ENCODE results near the gene GNAT1. TPM values are rescaled to one million over a fixed set of nuclear protein-coding genes. Genes with fewer than 3 reads are reported as not detected.
"Not testable (repeated sequence)": the region's sequence is repeated elsewhere in the genome, so short reads cannot be mapped to it uniquely, and the experiment has no call there.

The GNAT1 gene
- total RNA-seq, 2 experiments from 2014 or later: not detected

DNA sequence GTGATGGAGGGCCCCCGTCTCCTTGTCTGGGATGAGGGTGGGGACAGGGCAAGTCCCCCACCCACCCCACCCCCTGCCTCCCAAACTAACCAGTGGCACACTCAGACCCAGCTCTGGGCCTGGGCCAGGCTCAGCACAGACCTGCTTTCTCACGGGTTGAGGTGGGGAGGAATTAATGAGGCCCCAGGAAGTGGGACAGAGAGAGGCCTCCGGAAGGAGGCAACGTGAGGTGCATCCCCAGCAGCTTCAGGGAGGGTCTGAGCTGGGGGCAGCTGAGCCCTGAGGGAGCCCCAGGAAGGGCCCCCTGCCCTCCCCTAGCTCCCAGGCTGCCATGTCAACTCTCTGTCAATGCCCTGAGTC, 29.6 kb downstream of the GNAT1 start:
- H3K36me3 Mint-ChIP-seq (ENCODE audit: low read depth): no peaks in the 10 kb centered on the region
- H3K4me1 Mint-ChIP-seq (ENCODE audit: low read depth): peaks cover 2% of the 10 kb centered on the region
- H3K27me3 Mint-ChIP-seq (ENCODE audit: low read depth): no peaks in the 10 kb centered on the region
- CTCF ChIA-PET: interaction anchor here (0.7 to 2.7 kb wide), 4 partner anchors 26 to 101 kb away, joined by 4 to 22 read pairs (median 4); no protein-coding TSS in a partner anchor
- no peaks in the 10 kb centered on the region for H3K9me3 Mint-ChIP-seq
- H3K27ac Mint-ChIP-seq: no peak overlapping the region
- no peak for DNase-seq
- H3K4me3 Mint-ChIP-seq: no peak overlapping the region
- intact Hi-C loops (cut with micrococcal nuclease): no loop called here

DNA sequence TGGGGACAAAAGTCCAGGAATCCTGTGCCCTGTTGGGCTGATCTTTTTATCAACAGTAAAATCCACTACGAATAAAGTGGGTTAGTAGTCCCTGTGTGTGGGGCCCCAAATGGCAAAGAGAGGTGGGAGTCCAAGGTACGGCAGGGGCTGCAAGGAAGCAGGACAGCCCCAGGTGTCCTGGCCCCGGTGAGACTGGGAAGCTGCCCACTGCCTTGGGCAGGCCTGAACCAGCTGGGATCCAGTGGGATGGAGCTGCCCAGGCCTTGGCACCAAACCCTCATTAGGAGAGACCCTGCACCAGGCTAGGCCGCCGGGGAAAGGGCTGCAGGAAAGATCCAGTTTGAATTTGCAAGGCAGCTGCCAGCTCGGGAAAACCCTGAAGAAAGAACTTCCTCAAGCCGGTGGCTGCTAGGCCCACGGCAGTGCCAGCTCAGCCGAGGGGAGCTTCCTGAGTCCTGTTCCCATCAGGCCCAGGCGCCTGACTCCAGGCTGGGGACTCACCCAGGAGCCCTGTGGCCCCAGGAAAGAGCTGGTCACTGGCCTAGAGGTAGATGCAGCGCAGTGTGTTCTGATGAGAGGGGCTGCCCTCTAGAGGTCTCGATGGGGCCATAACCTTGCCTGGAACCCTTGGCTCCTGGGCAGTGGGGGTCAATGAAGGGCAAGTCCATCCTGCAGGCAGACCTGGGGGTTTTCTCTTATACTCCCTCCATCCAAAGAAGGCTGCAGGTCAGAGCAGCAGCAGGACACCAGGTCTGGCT, 30.2 kb downstream of the GNAT1 start:
- no peaks in the 10 kb centered on the region for H3K9me3 Mint-ChIP-seq
- peaks cover 6% of the 10 kb centered on the region for H3K4me1 Mint-ChIP-seq (ENCODE audit: low read depth)
- H3K4me3 Mint-ChIP-seq: no peak overlapping the region
- H3K27ac Mint-ChIP-seq: no peak overlapping the region
- H3K27me3 Mint-ChIP-seq (ENCODE audit: low read depth): no peaks in the 10 kb centered on the region
- intact Hi-C loops (cut with micrococcal nuclease): no loop called here
- DNase-seq: no peak
- H3K36me3 Mint-ChIP-seq (ENCODE audit: low read depth): no peaks in the 10 kb centered on the region
- CTCF ChIA-PET: interaction anchor here (0.7 to 2.7 kb wide), 5 partner anchors 25 to 101 kb away, joined by 4 to 22 read pairs (median 5); no protein-coding TSS in a partner anchor

DNA sequence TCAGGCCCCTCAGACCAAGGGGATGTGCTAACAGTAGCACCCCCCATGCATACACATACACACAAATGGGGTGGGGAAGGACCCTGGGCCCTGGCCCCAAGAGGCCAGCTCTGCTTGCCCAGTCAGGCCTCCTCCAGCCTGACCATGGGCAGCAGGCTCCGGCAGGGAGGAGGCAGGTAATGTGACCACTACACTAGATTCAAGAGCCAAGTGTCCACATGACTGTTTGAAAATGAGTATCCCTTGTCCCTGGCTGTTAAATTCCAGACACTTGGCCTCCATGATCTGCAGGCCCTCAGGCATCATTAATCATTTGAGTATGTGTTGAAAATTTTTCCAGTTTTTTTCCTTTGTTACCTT, 30.7 kb downstream of the GNAT1 start:
- no peaks in the 10 kb centered on the region for H3K27me3 Mint-ChIP-seq (ENCODE audit: low read depth)
- H3K4me3 Mint-ChIP-seq: no peak overlapping the region
- H3K9me3 Mint-ChIP-seq: no peaks in the 10 kb centered on the region
- DNase-seq: no peak
- H3K36me3 Mint-ChIP-seq (ENCODE audit: low read depth): no peaks in the 10 kb centered on the region
- no peak overlapping the region for H3K27ac Mint-ChIP-seq
- H3K4me1 Mint-ChIP-seq (ENCODE audit: low read depth): peaks cover 10% of the 10 kb centered on the region
- intact Hi-C loops (cut with micrococcal nuclease): no loop called here
- CTCF ChIA-PET: interaction anchor here (1.6 to 2.7 kb wide), 3 partner anchors 25 to 30 kb away, joined by 5 to 22 read pairs (median 7); no protein-coding TSS in a partner anchor

DNA sequence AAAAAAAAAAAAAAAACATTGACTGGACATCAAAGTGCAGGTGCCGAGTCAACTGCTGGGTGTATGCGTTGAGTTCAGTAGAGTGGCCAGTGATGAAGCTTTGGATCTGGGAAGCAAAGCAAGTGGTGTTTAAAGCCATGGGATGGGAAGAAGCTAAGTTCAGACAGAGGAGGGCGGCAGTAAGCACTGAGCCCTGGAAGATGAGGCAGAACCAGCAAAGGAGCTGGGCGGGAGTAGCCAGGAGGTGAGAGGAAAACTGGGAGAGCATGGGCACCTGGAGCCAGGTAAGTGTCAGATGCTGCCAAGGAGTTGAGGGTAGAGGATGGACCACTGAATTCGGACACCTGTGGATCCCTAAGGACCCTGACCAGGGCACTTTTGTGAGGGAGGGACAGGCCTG, 33.2 kb downstream of the GNAT1 start:
- Mint-ChIP-seq H3K4me1 (ENCODE audit: low read depth) (peaks cover 18% of the 10 kb centered on the region), H3K27me3 (ENCODE audit: low read depth) (no peaks in the 10 kb centered on the region), H3K36me3 (ENCODE audit: low read depth) (no peaks in the 10 kb centered on the region), H3K27ac (no peak overlapping the region), H3K4me3 (no peak overlapping the region), H3K9me3 (no peaks in the 10 kb centered on the region)
- CTCF ChIA-PET: interaction anchor here (1.0 to 8.2 kb wide), 12 partner anchors 14 to 104 kb away, joined by 3 to 151 read pairs (median 9); partner anchors contain the start of gene GNAT1
- intact Hi-C loops (cut with micrococcal nuclease): no loop called here
- no peak for DNase-seq

DNA sequence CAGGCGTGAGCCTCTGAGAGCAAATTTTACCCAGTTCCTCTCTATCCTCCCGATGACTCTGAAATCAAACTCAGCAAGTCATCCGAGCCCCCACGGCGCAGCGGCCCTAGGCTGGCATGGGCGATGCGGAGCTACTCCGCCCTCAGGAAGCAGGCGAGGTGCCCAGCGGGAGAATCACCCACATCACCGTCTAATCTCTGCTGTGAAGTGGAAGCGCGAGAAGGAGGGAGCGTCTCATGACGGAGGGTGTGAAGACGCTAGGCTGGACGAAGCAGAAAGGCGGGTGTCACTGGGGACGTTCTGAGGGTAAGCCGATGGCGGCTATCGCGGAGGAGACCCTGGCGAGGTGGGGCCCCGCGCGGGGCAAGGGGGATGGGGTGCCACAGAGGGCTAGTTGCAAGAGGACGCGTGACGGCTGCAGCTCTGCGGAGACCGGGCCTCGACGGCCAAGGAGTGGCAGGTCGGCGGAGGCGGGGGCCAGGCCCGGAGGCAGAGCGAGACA, 35.5 kb downstream of the GNAT1 start:
- H3K36me3 Mint-ChIP-seq (ENCODE audit: low read depth): no peaks in the 10 kb centered on the region
- CTCF ChIA-PET: interaction anchor here (0.6 to 8.2 kb wide), 21 partner anchors 9 to 959 kb away, joined by 3 to 151 read pairs (median 5); partner anchors contain the start of genes GNAI2, GNAT1, IFRD2 and LSMEM2
- peak; percentile 67 for DNase-seq
- no peaks in the 10 kb centered on the region for H3K9me3 Mint-ChIP-seq
- no peaks in the 10 kb centered on the region for H3K27me3 Mint-ChIP-seq (ENCODE audit: low read depth)
- H3K27ac Mint-ChIP-seq: peak overlapping the region; percentile 80
- H3K4me1 Mint-ChIP-seq (ENCODE audit: low read depth): peaks cover 18% of the 10 kb centered on the region
- intact Hi-C loops (cut with micrococcal nuclease): loop anchor here (1.0 kb wide), 9 partner anchors 8 to 688 kb away; partner anchors contain the start of gene IFRD2
- peak overlapping the region; percentile 96 for H3K4me3 Mint-ChIP-seq

DNA sequence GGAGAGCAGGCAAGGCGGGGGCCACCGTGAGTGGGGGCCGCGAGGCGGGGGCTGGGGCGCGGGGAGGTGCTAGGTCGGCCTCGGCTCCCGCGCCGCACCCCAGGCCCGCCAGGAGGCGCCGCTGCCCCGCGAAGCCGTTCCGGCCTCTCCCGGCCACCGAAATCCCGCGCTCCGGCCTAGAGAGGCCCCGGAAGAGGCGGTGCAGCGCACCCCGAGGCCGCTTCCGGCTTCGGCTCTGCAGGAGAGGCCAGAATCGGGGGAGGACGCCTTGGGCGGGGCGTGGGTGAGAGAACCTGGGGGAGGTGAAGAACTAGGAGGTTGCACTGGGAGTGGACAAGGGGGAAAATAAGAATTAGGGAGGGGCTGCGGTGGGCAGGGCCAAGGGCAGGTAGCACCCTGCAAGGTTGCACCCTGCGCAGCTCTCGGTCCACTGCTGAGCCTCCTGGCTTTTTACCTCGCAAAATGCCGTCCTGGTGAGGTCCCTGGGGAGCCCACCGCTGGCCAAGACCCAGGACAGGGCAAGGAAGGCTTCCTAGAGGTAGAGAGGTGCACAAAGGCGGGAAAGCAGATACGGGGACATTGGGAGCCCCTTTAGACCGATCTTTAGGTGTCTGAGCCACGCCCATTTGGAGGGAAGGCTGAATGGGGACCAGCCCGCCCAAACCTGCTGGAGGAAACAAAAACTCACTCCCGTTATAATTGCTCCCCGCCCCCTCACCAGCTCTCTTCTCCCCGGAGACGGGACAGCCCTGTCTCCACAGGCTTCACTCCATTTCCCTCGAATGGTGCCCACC, 36.2 kb downstream of the GNAT1 start:
- H3K36me3 Mint-ChIP-seq (ENCODE audit: low read depth): no peaks in the 10 kb centered on the region
- no peaks in the 10 kb centered on the region for H3K27me3 Mint-ChIP-seq (ENCODE audit: low read depth)
- H3K4me3 Mint-ChIP-seq: peak overlapping the region; percentile 96
- peak overlapping the region; percentile 91 for H3K27ac Mint-ChIP-seq
- DNase-seq: peak; percentile 92
- intact Hi-C loops (cut with micrococcal nuclease): loop anchor here (1.0 kb wide), 5 partner anchors 8 to 65 kb away; partner anchors contain the start of gene IFRD2
- no peaks in the 10 kb centered on the region for H3K9me3 Mint-ChIP-seq
- peaks cover 18% of the 10 kb centered on the region for H3K4me1 Mint-ChIP-seq (ENCODE audit: low read depth)
- CTCF ChIA-PET: interaction anchor here (0.6 to 8.2 kb wide), 18 partner anchors 10 to 75 kb away, joined by 3 to 151 read pairs (median 4); partner anchors contain the start of genes GNAI2, GNAT1, HYAL1 and HYAL3

DNA sequence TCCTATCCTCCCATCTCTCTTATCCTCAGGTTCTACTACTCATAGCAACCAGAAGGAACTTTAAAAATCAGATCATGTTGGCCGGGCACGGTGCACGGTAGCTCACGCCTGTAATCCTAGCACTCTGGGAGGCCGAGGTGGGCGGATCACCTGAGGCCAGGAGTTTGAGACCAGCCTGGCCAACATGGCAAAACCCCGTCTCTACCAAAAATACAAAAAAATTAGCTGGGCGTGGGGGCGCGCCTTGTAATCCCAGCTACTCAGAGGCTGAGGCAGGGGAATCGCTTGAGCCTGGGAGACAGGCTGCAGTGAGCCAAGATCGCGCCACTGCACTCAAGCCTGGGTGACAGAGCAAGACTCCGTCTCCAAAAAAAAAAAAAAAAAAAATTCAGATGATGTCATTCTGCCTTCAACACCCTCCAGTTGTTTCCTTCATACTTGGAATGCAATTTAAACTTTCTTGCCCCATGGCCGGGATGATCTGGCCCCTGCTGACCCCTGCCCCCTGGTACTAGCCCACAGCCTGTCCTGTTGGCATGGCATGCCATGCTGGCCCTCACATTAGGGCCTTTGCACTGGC, 36.9 kb downstream of the GNAT1 start:
- H3K9me3 Mint-ChIP-seq; intact Hi-C loops (cut with micrococcal nuclease); H3K27me3 Mint-ChIP-seq (ENCODE audit: low read depth); H3K36me3 Mint-ChIP-seq (ENCODE audit: low read depth); DNase-seq: not testable (repeated sequence)
- peaks cover 18% of the 10 kb centered on the region for H3K4me1 Mint-ChIP-seq (ENCODE audit: low read depth)
- H3K4me3 Mint-ChIP-seq: peak overlapping the region; percentile 96
- peak overlapping the region; percentile 91 for H3K27ac Mint-ChIP-seq
- CTCF ChIA-PET: interaction anchor here (0.7 to 8.2 kb wide), 15 partner anchors 10 to 75 kb away, joined by 3 to 151 read pairs (median 4); partner anchors contain the start of genes GNAI2, GNAT1, HYAL1 and HYAL3

DNA sequence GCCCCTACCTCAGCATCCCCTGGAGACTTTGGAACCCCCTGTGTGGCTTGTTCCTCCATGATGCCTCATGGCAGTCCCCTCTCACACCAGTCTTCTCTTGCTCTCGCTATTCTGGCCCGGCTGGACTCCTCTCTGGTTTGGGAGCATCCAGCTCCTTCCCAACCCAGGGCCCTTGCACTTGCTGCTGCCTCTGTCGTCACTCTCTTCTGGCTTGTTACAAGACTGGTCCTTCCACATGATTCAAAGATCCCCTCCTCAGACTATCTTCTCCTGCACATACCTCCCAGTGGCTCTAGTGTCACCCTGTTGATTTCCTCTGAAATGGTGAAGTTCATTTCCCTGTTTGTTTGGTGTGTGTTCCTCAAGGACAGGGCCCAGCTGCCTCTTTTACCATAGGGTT, 38.1 kb downstream of the GNAT1 start:
- no peak overlapping the region for H3K27ac Mint-ChIP-seq
- CTCF ChIA-PET: interaction anchor here (0.8 to 8.2 kb wide), 9 partner anchors 13 to 70 kb away, joined by 3 to 151 read pairs (median 4); partner anchors contain the start of genes GNAT1, HYAL3 and NAA80
- H3K27me3 Mint-ChIP-seq (ENCODE audit: low read depth): no peaks in the 10 kb centered on the region
- H3K4me1 Mint-ChIP-seq (ENCODE audit: low read depth): peaks cover 18% of the 10 kb centered on the region
- no peak for DNase-seq
- H3K4me3 Mint-ChIP-seq: no peak overlapping the region
- H3K36me3 Mint-ChIP-seq (ENCODE audit: low read depth): no peaks in the 10 kb centered on the region
- intact Hi-C loops (cut with micrococcal nuclease): no loop called here
- no peaks in the 10 kb centered on the region for H3K9me3 Mint-ChIP-seq

DNA sequence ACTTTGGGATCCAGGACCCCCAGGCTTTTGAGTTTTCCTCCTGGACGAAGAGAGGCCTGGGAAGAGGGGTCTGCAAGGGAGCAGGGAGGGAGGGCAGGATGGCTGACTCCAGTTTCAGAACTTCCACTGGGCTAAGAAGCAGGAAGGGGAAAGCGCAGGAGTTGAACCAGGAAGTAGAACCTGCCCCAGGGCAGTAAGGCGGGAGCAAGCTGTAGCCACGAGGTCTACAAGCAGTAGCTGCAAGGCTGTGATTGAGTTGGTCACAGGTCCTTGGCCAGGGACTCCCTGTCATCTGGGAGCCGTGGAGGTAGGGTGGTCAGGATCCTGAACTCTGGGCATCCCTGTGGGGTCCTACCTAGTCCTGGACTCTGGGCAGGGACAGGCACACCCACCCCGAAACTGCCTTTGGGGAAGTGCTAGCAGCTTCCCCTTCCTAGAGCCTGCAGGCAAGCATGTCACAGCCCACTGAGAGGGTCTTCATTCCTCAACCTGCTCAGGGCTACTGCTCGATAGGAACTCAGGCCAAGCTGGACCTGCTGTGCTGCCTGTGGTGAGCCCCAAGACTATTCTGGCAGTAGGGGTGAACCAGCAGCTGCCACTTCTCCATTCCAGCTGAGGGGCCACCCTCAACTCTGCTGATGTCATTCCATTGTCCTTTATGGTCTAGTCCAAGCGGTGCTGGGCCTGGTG, 38.8 kb downstream of the GNAT1 start:
- CTCF ChIA-PET: interaction anchor here (0.7 to 8.2 kb wide), 6 partner anchors 13 to 61 kb away, joined by 3 to 151 read pairs (median 4); partner anchors contain the start of gene GNAT1
- intact Hi-C loops (cut with micrococcal nuclease): loop anchor here (10.0 kb wide), 1 partner anchor 1755 kb away; no protein-coding TSS in a partner anchor
- no peak overlapping the region for H3K27ac Mint-ChIP-seq
- H3K4me3 Mint-ChIP-seq: no peak overlapping the region
- peaks cover 19% of the 10 kb centered on the region for H3K4me1 Mint-ChIP-seq (ENCODE audit: low read depth)
- DNase-seq: no peak
- no peaks in the 10 kb centered on the region for H3K27me3 Mint-ChIP-seq (ENCODE audit: low read depth)
- H3K36me3 Mint-ChIP-seq (ENCODE audit: low read depth): no peaks in the 10 kb centered on the region
- H3K9me3 Mint-ChIP-seq: no peaks in the 10 kb centered on the region

DNA sequence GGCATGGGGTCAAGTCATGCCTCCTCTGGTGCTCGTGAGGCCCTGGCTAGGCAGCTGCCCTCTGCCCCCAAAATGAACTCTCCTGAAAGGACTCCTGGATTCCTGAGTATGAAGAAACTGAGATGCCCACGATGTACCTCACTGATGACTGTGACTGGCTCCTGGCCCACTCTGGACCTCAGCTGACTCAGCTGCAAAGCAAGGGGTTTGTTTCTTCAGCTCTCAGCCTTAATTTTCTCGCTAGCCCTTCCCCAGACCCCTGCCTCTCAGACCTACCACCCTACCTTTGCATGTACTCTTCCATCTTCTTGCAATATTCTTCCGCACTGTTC, 39.4 kb downstream of the GNAT1 start:
- Mint-ChIP-seq H3K9me3 (no peaks in the 10 kb centered on the region), H3K27me3 (ENCODE audit: low read depth) (no peaks in the 10 kb centered on the region), H3K4me1 (ENCODE audit: low read depth) (peaks cover 23% of the 10 kb centered on the region), H3K36me3 (ENCODE audit: low read depth) (no peaks in the 10 kb centered on the region), H3K4me3 (no peak overlapping the region), H3K27ac (no peak overlapping the region)
- intact Hi-C loops (cut with micrococcal nuclease): loop anchor here (10.0 kb wide), 1 partner anchor 1756 kb away; no protein-coding TSS in a partner anchor
- DNase-seq: no peak
- CTCF ChIA-PET: interaction anchor here (0.6 to 8.2 kb wide), 6 partner anchors 12 to 91 kb away, joined by 3 to 151 read pairs (median 4); partner anchors contain the start of gene GNAT1

DNA sequence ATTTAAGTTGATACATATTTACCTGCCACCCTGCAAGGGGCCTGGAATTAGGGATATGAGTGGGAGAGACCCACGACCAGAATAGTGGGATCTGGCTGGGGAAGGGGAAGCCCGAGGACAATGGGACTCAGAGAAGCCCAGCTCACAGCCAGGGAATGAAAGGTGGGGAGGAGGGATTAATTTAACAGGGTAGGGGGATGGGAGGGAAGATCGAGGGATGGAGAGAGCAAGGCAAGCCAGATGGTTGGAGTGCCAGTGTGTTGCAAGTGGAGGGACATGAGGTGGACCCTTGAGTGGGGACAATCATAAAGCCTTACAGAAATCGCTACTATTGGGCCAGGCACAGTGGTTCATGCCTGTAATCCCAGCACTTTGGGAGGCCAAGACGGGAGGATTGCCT, 40.2 kb downstream of the GNAT1 start:
- Mint-ChIP-seq H3K27me3 (ENCODE audit: low read depth) (no peaks in the 10 kb centered on the region), H3K4me3 (no peak overlapping the region)
- intact Hi-C loops (cut with micrococcal nuclease): loop anchor here (10.0 kb wide), 1 partner anchor 1757 kb away; no protein-coding TSS in a partner anchor

More for the DNA sequence above, 40.2 kb downstream of the GNAT1 start:
- no peaks in the 10 kb centered on the region for H3K9me3 Mint-ChIP-seq
- peaks cover 17% of the 10 kb centered on the region for H3K4me1 Mint-ChIP-seq (ENCODE audit: low read depth)
- peaks cover 2% of the 10 kb centered on the region for H3K36me3 Mint-ChIP-seq (ENCODE audit: low read depth)
- no peak for DNase-seq
- H3K27ac Mint-ChIP-seq: no peak overlapping the region
- CTCF ChIA-PET: interaction anchor here (1.3 to 8.0 kb wide), 2 partner anchors 16 to 19 kb away, joined by 3 to 119 read pairs; no protein-coding TSS in a partner anchor
